KOPT-K1 (cell line): Measurements from ENCODE around the gene ELOVL3.
"Not testable (repeated sequence)": the region's sequence is repeated elsewhere in the genome, so short reads cannot be mapped to it uniquely, and the experiment has no call there.

ENCODE experiments used
- H3K27ac ChIP-seq: fragments of 200-600 bp; sonication (generic); 2 replicates; pipeline ENCODE4 v1.5.1; 2016; ENCODE audit warnings: antibody characterized with exemption, mild to moderate bottlenecking, low read depth, low read length; ENCODE audit not compliant: poor library complexity, severe bottlenecking
- H3K36me3 ChIP-seq: fragments of 200-600 bp; sonication (generic); 2 replicates; pipeline ENCODE4 v1.5.1; 2017; ENCODE audit warnings: antibody characterized with exemption, mild to moderate bottlenecking, low read length, moderate library complexity; ENCODE audit not compliant: insufficient read depth
- H3K9me3 ChIP-seq: fragments of 200-600 bp; sonication (generic); 2 replicates; pipeline ENCODE4 v1.5.1; 2017; ENCODE audit warnings: antibody characterized with exemption, low read length, mild to moderate bottlenecking; ENCODE audit not compliant: insufficient read depth, poor library complexity, severe bottlenecking

Gene ELOVL3

DNA sequence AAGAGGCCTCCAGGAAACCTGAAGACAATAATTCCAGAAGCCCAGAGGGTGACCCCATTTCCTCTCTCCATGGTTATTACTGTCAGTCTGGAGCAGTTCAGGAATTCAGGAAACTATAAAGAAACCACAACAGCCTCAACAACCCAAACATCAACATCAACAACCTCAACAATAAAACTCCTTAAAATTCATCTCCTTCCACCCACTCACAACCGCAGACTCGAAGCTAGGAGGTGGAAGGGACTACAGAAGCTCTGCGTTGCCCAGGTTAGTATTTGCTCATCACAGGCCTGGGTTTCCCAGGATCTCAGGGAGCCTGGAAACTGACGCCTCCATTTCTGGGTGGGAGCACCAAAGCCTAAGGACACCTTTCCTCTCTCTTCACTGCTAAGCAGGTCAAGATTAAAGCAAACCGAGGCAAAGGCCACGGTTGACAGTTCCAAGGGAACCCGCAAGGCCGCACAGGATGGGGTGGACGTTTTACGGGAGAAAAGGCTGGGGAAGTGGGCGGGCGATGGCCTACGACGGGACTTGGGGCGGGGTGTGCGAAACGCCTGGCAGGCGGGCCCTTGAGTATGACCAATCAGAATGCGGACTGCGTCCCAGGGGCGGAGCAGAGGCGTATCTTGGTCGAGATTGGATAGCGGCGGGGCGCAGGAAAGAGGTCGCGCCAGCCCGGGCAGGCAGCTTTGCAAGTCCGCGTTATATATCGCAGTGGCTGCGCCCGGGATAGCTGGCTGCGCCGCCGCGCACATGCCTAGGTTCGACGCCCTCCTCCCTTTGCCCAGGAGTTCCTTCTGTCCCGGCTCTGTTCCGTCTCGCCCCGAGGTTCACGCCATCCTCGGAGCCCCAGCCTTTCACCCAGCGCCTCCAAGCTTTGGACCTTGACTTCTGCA, at the start of gene ELOVL3:
ELOVL3 (plus strand) TSS at position 654 of the 896 bp plus-strand sequence. CDS start 250 bp downstream, outside the sequence.
- H3K27ac ChIP-seq = no peak within 1 kb of the TSS
- no peaks in the 10 kb centered on the region for H3K9me3 ChIP-seq
- H3K36me3 ChIP-seq = no peaks in the 10 kb centered on the region

DNA sequence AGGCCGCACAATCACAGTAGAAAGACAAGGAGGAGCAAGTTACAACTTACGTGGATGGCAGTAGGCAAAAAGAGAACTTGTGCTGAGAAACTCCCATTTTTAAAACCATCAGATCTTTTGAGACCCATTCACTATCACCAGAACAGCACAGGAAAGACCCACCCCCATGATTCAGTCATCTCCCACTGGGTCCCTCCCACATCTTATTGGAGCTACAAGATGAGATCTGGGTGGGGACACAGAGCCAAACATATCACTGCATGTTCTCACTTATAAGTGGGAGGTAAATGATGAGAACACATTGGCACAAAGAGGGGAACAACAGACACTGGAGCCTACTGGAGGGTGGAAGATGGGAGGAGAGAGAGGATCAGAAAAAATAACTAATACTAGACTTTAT, 41.5 kb upstream of the ELOVL3 start:
- Histone ChIP-seq H3K36me3 (no peaks in the 10 kb centered on the region), H3K9me3 (peaks cover 28% of the 10 kb centered on the region), H3K27ac (no peak overlapping the region)

DNA sequence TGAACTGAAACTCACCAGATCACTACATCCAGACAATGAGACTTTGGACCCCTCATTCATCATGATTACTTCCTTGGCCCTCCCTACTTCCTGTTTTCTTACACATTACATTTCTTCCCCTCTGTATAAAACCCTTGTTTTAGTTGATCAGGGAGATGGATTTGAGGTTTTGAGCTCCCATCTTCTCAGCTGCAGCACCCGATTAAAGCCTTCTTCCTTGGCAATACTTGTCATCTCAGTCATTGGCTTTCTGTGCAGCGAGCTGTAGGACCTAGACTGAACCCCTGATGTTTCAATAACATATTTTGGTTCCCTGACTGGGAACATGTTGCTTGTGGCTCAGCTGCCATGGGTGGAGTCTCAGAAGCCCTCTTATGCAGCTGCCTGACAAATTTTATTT, 40.8 kb upstream of the ELOVL3 start:
- Histone ChIP-seq H3K27ac (no peak overlapping the region), H3K9me3 (peaks cover 34% of the 10 kb centered on the region)

GRCh38 chr10:102185811-102186527, 40.1 kb upstream of the ELOVL3 start:
- Histone ChIP-seq H3K27ac (no peak overlapping the region), H3K9me3 (peaks cover 40% of the 10 kb centered on the region), H3K36me3 (no peaks in the 10 kb centered on the region)

More for the DNA sequence above, 40.8 kb upstream of the ELOVL3 start:
- no peaks in the 10 kb centered on the region for H3K36me3 ChIP-seq

DNA sequence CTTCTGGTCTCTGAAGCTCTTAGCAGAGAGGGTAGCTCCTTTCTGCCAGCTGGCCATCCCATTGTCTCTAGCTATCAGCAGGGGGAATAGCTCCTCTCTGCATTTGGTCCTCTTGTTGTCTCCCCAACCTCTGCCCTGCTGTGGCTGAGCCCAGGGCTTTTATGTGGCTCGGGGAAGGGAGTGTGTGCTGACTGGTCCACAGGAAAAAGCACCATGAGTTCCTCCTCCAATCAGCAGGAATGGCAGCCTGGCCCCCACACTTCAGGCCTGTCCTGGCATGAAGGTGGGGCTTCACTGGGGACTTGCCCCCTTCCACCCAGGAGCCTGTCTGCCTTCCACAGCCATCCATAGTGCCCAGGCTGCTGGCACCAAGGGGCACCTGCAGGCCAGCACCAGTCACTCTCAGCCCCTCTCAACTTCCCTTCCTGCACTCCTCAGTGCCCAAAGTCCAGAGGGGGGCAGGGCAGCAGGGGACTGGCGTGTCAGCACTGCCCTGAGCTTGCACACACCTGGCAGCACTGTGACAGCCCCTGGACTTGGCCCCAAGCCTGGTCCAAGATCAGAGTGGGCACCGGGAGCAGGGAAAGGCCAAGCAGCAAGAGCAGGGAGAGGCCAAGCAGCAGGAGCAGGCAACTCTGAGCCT, 37.7 kb upstream of the ELOVL3 start:
- H3K9me3 ChIP-seq = peaks cover 59% of the 10 kb centered on the region
- no peaks in the 10 kb centered on the region for H3K36me3 ChIP-seq
- H3K27ac ChIP-seq = no peak overlapping the region

DNA sequence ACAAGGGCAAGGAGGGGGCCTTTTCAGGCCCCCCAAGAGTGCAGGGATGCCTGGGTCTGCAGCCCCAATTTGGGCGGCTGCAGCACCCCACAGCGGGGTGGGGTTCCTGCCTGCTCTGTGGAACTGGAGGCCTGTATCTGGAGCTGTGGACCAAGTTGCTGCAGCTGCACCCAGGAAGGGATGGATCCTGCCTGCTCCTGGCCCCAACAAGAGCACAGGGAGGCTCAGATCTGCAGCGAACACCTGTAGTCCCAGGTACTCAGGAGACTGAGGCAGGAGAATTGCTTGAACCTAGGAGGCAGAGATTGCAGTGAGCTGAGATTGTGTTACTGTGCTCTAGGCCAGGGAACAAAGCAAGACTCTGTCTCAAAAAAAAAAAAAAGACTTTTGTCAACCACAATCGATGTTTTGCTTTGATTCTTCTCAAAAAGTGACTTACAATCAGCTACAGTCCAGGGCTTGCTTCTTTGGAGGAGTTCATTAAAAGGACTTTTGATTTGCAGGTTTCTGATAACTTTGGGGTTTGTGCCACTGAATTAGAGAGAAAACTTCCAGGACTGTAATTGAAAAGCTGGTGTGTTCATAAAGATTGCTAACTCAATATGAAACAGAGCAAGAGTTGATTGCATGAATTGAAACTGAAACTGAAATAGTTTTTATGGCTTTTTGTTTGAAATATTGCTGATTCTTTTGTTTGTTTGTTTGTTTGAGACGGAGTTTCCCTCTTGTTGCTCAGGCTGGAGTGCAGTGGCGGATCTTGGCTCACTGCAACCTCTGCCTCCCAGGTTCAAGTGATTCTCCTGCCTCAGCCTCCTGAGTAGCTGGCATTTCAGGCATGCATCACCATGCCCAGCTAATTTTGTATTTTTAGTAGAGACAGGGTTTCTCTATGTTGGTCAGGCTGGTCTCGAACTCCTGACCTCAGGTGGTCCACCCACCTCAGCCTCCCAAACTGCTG, 36.9 kb upstream of the ELOVL3 start:
- Histone ChIP-seq H3K27ac (peak overlapping the region; percentile 35), H3K9me3 (peaks cover 59% of the 10 kb centered on the region)
- H3K36me3 ChIP-seq = not testable (repeated sequence)

DNA sequence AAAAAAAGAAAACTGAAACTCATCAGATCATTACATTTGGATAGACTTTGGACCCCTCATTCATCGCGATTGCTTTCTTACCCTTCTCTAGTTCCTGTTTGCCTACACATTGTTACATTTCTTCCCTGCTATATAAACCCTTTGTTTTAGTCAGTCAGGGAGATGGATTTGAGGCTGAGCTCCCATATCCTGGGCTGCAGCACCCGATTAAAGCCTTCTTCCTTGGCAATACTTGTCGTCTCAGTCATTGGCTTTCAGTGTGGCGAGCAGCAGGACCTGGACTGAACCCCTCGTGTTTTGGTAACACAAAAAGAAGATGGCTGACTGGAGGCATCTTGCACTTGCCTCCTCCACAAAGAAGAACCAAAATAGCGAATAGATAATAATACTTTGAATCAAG, 34.1 kb upstream of the ELOVL3 start:
- Histone ChIP-seq H3K9me3 (peaks cover 40% of the 10 kb centered on the region), H3K27ac (no peak overlapping the region), H3K36me3 (no peaks in the 10 kb centered on the region)

DNA sequence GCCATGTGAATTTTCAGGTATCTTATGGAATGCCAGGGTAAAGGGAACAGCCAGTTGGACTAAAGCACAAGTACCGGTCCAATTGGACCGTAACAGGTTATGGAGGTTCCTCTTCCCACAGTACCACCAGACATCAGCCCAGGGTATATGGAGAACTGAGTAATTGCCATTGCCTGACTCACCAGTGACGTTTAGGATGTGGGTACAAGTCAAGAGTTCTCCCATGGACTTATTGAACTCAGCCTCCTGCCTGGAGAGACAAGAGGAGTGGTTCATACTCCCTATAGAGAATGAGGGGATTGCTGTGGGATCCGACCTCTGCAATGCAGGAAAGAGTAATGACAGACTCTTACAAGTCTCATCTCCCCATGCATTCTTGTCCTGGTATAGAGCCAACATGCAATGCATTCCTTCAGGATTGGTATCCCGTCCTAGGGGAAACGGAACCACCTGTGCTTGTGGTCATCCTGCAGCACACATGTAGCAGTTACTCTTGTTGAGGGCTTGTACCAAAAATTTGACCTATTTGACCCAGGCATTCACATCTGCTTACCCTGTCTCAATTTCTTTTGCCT, 30.7 kb upstream of the ELOVL3 start:
- Histone ChIP-seq H3K27ac (no peak overlapping the region), H3K36me3 (no peaks in the 10 kb centered on the region), H3K9me3 (peaks cover 33% of the 10 kb centered on the region)

DNA sequence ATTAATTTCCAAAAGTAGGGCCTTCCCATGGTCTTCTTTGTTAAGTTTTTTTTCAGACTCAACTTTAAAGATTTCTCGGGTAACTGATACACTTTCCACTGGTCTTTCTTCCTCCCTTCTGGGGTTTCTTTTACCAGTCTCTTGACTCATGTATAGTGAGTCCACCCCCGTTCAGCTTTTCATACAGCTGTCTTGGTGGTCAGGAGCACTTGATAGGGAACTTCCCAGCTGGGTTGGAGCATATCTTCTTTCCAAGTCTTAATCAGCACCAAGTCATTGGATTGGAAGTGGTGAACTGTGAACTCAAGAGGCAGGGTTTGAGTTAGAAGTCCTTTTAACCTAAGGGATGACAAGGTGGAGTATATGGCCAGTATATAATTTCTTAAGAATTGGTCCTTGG, 29.2 kb upstream of the ELOVL3 start:
- Histone ChIP-seq H3K27ac (no peak overlapping the region), H3K9me3 (peaks cover 19% of the 10 kb centered on the region), H3K36me3 (no peaks in the 10 kb centered on the region)

DNA sequence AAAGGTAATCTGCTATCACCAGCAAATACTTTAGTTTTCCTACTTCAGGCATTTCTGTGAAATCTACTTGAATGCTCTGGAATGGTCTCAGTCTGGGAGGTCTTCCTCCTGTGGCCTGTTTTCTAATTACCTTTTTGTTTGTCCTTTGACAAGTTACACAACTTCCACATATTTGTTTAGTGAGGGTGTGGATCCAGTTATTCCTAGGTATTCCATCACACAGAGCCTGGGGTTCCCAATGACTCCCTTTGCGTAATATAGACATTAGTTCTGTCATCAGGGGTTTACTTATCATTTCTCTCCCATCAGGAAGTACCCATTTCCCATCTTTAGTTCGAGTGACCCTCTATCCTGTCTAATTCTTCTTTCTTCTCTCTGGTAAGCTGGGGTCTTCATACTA, 28.1 kb upstream of the ELOVL3 start:
- Histone ChIP-seq H3K27ac (no peak overlapping the region), H3K36me3 (no peaks in the 10 kb centered on the region), H3K9me3 (peaks cover 8% of the 10 kb centered on the region)

GRCh38 chr10:102200751-102201640, 25.1 kb upstream of the ELOVL3 start:
- Histone ChIP-seq H3K9me3 (peaks cover 24% of the 10 kb centered on the region), H3K27ac (no peak overlapping the region), H3K36me3 (no peaks in the 10 kb centered on the region)

GRCh38 chr10:102202386-102202785, 23.7 kb upstream of the ELOVL3 start:
- Histone ChIP-seq H3K36me3 (no peaks in the 10 kb centered on the region), H3K27ac (no peak overlapping the region), H3K9me3 (peaks cover 24% of the 10 kb centered on the region)

DNA sequence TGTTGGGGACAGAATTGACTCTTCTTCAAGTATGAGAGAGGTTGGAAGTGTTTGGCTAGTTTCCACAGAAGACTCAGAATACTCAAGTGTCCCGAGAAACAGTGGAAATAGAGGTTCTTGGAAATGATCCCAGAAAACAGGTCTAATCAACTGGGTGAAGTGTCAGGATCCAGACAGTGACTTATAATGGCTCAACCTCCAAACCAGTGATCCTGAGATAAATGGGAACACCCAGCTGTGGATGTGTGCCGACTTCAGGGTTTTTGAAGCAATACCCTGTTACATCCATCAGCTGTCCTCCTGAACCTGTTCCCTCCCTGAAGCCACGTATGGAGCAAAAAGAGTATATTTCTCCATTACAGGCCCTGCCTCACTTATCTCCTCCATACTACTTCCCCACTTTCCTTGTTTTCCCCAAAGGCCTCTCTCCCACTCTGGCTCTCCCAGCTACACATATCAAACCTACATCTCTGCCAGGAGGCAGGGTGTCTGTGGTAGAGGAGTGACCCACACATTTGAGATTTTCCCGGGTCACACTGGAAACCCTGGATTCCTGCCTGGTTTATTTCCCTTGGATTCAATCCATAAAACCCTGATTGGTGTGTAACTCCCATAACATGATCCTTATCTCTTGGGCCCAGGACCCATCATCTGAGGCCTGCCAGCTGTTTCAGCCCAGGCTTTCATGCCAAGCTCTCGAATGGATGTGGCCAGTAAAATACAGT, 17.6 kb upstream of the ELOVL3 start:
- Histone ChIP-seq H3K9me3 (peaks cover 16% of the 10 kb centered on the region), H3K27ac (no peak overlapping the region), H3K36me3 (no peaks in the 10 kb centered on the region)
